DND-41 (cell line): ENCODE results near the gene C11orf16.

Experiments used
- ATAC-seq: fragments of 200-7000 bp; cut with Tn5 transposase; 3 replicates; pipeline ENCODE4 v1.9.1; 2021; ENCODE audit warnings: low read depth; ENCODE audit not compliant: insufficient read depth
- DNase-seq: peaks from one replicate; pipeline ENCODE4 v3.0.0-alpha.2; 2020
- H2AFZ ChIP-seq: 2 replicates; pipeline ENCODE4 v1.6.0; 2012; ENCODE audit warnings: low read depth, low read length
- H3K27ac ChIP-seq: 2 replicates; pipeline ENCODE4 v1.5.1; 2012; ENCODE audit warnings: low read length, inconsistent platforms
- H3K27me3 ChIP-seq: fragments of 200-600 bp; sonication (generic); 2 replicates; pipeline ENCODE4 v1.6.0; 2012; ENCODE audit warnings: low read length, mild to moderate bottlenecking, inconsistent platforms; ENCODE audit not compliant: insufficient read depth, poor library complexity
- H3K36me3 ChIP-seq: 2 replicates; pipeline ENCODE4 v1.5.1; 2012; ENCODE audit warnings: low read length, inconsistent platforms; ENCODE audit not compliant: insufficient read depth
- H3K4me1 ChIP-seq: 2 replicates; pipeline ENCODE4 v1.5.1; 2012; ENCODE audit warnings: mild to moderate bottlenecking, low read length; ENCODE audit not compliant: insufficient read depth
- H3K4me2 ChIP-seq: 2 replicates; pipeline ENCODE4 v1.6.0; 2012; ENCODE audit warnings: mild to moderate bottlenecking, moderate library complexity, low read length, inconsistent platforms; ENCODE audit not compliant: insufficient read depth
- H3K4me3 ChIP-seq, 2 experiments: fragments of 200-600 bp in 1 of 2; shearing (Covaris generic) in 1 of 2; 2 replicates each; pipeline ENCODE4 v1.5.1; 2012 to 2016; ENCODE audit warnings: inconsistent platforms in 2 of 2, low read length in 2 of 2, mild to moderate bottlenecking in 2 of 2, low read depth in 1 of 2, moderate library complexity in 1 of 2
- H3K79me2 ChIP-seq: 2 replicates; pipeline ENCODE4 v1.6.0; 2012; ENCODE audit warnings: low read length, inconsistent platforms; ENCODE audit not compliant: insufficient read depth
- H3K9ac ChIP-seq: 2 replicates; pipeline ENCODE4 v1.6.0; 2012; ENCODE audit warnings: low read depth, mild to moderate bottlenecking, inconsistent platforms, low read length, moderate library complexity
- H3K9me3 ChIP-seq: 2 replicates; pipeline ENCODE4 v1.5.1; 2012; ENCODE audit warnings: low read length, moderate library complexity, mild to moderate bottlenecking, inconsistent platforms; ENCODE audit not compliant: insufficient read depth, severe bottlenecking
- H4K20me1 ChIP-seq: 2 replicates; pipeline ENCODE4 v1.6.0; 2012; ENCODE audit warnings: low read length; ENCODE audit not compliant: insufficient read depth
- CTCF ChIP-seq: IDR thresholded peaks from 2 replicates; pipeline ENCODE4 v1.5.1; 2012; ENCODE audit warnings: borderline replicate concordance, low read length, moderate library complexity, mild to moderate bottlenecking; ENCODE audit not compliant: poor library complexity, severe bottlenecking; ENCODE audit errors: extremely low read depth
- EZH2 ChIP-seq: IDR thresholded peaks from 3 replicates; pipeline ENCODE4 v1.6.1; 2012; ENCODE audit warnings: borderline replicate concordance, low read depth, mild to moderate bottlenecking, moderate library complexity, low read length, inconsistent platforms; ENCODE audit not compliant: severe bottlenecking

C11orf16 gene

DNA sequence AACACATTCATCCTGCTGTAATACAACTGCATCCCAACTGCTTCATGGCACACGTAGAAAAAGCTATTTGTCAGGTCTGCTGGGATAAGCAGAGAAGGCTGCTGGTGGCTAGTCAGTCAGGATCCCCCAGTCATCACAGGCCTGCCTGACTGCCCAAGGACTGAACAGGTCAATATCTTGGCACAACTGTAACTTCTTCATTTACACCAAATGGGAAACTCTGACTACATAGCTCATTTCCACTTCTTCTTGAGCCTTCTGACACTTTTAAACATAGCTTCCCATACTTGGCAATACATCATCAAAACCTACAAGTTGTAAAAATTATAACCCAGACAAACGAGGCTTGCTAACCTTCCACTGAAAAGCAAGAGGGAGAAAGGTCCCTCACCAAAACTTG lies 28.7 kb upstream of the C11orf16 start:
- H3K4me2 ChIP-seq, result no peak overlapping the region
- no peaks in the 10 kb centered on the region for H3K9me3 ChIP-seq
- ATAC-seq (no peak), DNase-seq (no peak)
- no peak overlapping the region for H3K9ac ChIP-seq
- H3K36me3 ChIP-seq, result peaks cover 3% of the 10 kb centered on the region
- no peak overlapping the region for H2AFZ ChIP-seq
- TF ChIP-seq EZH2 (no peak), CTCF (no peak)
- no peaks in the 10 kb centered on the region for H3K27me3 ChIP-seq
- H3K4me3 ChIP-seq, result no peak overlapping the region
- peaks cover 30% of the 10 kb centered on the region for H3K4me1 ChIP-seq
- peaks cover 4% of the 10 kb centered on the region for H4K20me1 ChIP-seq
- peaks cover 43% of the 10 kb centered on the region for H3K79me2 ChIP-seq
- H3K27ac ChIP-seq, result no peak overlapping the region

DNA sequence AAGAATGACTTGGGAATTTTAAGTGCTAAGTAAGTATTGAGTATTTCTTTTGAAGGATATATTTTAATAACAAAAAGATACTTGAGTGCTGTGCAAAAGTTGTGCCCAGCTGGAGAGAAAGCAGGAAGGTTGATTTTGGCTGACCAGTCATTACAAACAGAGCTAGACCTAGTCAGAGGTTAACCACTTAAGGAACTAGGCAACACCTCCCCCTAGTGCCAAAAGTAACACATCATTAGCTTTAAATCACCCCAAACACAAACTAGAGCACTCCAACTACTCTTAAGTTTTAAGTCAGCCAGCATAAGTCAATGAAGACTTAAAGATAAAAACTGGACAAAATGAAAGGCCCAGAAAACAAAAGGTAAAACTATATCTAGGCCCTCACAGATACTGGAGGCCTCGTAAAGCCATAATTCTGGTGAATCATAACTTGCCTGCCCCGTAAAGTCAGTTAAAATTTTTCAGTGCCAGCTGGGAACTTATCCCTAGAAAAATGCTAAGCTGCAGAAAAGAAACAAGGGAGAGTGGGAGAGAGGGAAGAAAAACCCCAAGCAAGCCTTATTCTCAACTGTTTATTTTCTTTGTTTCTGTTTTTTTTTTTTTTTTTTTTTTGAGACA lies 26.9 kb upstream of the C11orf16 start:
- Histone ChIP-seq H3K27ac (no peak overlapping the region), H3K9ac (no peak overlapping the region)
- ATAC-seq, result no peak

GRCh38 chr11:8956860-8957259 lies 24.1 kb upstream of the C11orf16 start:
- H3K4me1 ChIP-seq, result no peaks in the 10 kb centered on the region
- TF ChIP-seq CTCF (no peak), EZH2 (no peak)
- H3K9ac ChIP-seq, result no peak overlapping the region
- no peak overlapping the region for H3K4me3 ChIP-seq
- H3K27me3 ChIP-seq, result no peaks in the 10 kb centered on the region
- H2AFZ ChIP-seq, result no peak overlapping the region
- H3K9me3 ChIP-seq, result no peaks in the 10 kb centered on the region
- no peak for DNase-seq
- H3K27ac ChIP-seq, result no peak overlapping the region
- peaks cover 14% of the 10 kb centered on the region for H3K79me2 ChIP-seq
- H3K4me2 ChIP-seq, result no peak overlapping the region
- H3K36me3 ChIP-seq, result peaks cover 20% of the 10 kb centered on the region
- H4K20me1 ChIP-seq, result peaks cover 4% of the 10 kb centered on the region
- peak; percentile 67; the same call in 2 of the 3 replicates for ATAC-seq

More for the DNA sequence above, 26.9 kb upstream of the C11orf16 start:
- Histone ChIP-seq H3K79me2 (peaks cover 38% of the 10 kb centered on the region), H3K4me3 (no peak overlapping the region), H3K4me2 (no peak overlapping the region), H3K4me1 (peaks cover 16% of the 10 kb centered on the region), H3K27me3 (no peaks in the 10 kb centered on the region), H3K36me3 (peaks cover 10% of the 10 kb centered on the region), H3K9me3 (no peaks in the 10 kb centered on the region), H4K20me1 (peaks cover 4% of the 10 kb centered on the region), H2AFZ (no peak overlapping the region)
- TF ChIP-seq CTCF, result peak; percentile 75
- TF ChIP-seq EZH2, result no peak
- peak; percentile 34 for DNase-seq
